Islet precursor cell (in vitro differentiated cells): ENCODE results near the gene NPAS3.

ENCODE experiments used
- DNase-seq: peaks from one replicate; pipeline ENCODE4 v3.0.0-alpha.2; 2018

Gene NPAS3

DNA sequence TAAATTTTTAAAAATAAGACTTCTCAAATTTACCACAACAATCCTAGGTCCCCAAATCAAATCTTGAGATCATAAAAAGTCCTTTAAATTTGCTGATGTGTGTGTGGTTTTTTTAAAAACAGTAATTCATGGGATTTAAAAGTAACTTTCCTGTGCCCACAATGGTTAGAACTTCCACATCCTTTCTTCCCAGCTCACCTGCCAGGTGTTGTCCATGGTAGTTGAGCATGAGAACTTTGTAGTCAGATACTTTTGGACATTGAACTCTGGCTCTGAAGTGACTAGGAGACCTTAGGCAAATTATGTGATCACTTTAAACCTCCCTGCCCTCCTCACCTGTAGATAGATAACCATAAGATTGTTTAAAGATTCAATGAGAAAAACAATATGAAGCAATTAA is 253.2 kb downstream of the NPAS3 start:
- DNase-seq = no peak

DNA sequence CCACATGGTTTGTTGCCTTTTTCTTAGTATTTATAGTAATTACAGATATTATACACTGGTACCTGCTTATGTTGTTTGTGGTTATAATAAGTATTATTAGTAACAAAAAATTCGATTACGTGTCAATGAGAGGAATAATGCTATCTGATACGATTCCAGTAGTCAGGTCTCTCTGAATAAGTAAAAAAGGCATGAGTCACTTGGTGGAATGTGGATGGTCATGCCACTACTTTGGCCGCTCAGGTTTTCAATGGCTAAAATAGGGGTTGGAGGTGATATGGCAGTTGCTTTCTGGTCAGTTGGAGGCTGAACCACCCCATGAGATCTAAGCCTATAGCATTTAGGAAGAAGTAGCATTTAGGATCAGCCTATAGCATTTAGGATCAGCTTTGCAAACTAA is 255.9 kb downstream of the NPAS3 start:
- no peak for DNase-seq

DNA sequence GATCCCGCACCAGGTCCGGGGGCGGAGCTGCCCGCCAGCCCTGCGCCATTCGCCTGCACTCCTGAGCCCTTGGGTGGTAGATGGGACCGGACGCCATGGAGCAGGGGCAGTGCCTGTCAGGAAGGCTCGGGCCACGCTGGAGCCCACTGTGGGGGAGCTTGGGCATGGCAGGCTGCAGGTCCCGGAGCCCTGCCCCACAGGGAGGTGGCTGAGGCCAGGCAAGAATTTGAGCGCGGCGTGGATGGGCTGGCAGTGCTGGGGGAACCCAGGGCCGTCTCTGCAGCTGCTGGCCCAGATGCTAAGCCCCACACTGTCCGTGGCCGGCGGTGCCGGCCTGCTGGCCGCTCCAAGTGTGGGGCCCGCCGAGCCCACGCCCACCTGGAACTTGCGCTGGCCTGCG is 260.0 kb downstream of the NPAS3 start:
- DNase-seq = no peak

DNA sequence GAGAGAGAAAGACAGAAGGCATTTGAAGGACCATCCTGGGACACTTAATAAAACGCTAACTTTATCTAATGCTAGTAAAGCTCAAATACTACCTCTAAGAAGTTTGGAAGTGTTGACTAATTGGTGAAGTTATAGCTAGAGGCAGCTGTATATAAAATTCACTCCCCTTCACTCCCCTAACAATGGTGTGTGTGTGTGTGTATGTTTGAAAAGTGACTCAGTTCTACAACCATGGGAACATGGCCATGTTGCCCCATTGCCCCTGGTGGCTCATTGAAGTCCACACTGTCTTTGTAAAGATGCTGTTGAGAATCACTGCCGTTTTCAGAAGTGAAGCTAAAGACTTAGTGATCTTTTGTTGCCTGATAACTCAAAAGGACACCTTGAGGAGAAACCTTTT is 262.4 kb downstream of the NPAS3 start:
- no peak for DNase-seq

DNA sequence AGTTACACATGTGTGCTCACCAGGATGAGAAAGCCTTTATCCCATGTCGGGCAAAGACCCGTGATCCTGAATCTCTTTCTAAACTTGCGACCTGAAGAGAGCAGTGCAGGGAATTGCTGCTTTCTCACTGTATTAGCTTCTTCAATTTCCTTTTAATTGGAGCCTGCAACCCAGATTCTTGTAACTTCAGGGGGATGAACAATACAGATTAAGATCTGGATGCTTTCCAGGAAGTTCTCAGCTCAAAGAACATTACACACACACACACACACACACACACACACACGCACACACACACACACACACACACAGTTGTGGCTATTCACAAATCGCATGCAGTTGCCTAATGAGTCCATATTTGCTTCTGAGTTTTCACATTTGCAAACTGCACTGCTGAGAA is 268.3 kb downstream of the NPAS3 start:
- DNase-seq = no peak

DNA sequence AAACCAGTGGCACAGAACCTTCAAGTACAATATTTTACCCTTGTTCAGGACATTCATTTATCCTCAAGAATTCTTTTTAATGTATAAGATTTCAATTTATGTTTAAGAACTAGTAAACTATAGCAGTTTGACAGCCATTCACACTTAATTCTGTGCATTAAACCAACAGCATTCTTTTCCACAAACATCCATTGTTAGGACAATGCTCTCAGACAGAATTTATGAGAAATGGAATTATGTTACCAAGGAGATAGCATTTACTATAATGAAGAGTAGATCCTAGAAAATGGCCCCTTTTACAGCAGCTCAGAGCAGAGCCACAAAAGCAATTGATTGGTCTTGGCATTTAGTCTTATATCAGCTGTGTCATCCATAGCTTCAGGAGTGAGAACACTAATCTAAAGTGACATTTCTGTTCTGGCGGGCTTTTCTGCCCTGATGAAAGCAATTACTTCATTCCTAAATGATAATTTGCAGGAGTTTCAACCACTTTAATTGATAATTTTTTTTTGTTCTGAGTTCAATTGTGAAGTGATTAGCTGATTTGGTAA is 268.9 kb downstream of the NPAS3 start:
- DNase-seq = no peak

DNA sequence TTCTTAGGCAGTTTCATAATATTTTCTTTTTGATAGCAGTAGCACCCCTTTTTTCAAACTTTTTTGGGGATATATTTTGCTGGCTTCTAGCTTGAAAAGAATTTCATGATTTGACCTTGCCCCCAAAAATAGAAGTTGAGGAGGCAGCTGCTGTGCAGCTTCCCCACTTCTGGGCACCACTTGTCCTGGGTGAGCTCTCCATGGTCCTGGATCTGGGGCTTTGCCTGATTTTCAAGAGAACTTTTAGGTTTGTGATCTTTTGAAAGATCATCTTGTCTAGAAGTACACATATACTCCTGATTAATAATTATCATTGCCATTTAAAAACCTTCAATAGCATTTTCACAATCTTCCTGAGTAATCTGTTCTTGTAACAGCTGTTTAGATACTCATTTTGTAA is 271.6 kb downstream of the NPAS3 start:
- DNase-seq = no peak

DNA sequence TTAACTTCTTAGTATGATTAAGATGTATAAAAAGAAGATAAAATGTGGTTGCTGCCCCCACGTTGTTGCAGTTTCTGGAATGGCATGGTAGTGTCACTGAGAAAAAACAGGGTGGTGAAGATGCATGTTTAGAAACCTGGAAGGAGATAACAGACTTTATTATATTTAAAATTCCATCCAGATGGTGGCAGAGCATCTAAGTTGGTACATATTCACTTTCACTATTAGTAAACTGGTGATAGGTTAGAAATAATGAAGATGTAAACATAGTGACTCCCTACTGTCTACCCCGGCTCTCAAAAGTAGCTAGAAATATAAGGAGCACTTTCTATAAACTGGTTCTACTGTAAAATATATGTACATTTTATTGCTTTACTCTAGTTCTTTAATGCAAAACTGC is 279.3 kb downstream of the NPAS3 start:
- DNase-seq = no peak

DNA sequence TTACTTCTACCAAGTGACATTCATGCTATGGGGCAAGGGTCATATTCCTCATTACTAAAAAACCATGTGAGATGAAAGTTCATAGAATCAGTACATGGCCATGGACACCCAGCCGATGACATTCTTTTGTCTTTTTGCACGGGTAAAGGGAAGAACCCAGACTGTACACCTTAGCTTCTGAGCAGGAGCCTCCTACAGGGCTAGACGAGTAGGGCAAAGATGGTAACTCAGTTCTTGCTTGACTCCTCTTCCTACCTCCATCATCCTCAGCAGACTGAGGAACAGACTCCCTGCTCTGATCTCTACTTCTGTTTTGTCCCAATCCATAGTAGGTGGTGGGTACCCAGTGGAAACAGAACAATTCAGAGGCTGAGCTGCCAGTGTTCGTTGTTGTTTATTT is 281.3 kb downstream of the NPAS3 start:
- no peak for DNase-seq

DNA sequence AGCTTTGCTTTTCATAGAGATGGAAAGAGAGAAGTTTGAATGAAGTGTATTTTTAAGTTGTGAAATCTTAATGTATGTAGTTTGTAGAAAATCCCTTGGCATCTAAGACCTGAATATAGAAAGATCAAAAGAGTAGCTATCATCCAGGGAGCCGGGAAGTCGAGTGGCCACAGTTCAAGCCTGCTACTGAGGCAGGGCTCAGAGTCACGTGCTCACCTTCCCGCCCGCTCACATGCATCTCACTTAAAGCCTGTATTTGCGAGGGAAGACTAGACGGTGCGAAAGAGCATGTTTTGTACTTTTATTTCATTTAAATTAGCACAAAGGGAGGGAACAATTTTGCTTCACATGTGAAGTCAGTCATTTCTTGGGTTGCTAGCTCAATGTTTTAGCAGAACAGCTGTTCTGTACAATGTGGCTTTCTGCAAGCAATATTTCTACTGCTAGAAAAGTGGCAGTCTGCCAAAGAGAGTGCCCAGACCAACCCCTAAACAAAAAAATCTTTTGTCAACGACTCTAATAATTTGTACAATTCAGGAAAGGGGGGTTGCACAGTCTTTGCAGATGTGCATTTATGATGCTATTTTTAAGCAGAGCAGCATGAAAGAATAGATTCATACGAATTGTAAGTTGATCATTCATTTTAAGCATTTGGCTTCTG is 290.7 kb downstream of the NPAS3 start:
- DNase-seq = no peak

DNA sequence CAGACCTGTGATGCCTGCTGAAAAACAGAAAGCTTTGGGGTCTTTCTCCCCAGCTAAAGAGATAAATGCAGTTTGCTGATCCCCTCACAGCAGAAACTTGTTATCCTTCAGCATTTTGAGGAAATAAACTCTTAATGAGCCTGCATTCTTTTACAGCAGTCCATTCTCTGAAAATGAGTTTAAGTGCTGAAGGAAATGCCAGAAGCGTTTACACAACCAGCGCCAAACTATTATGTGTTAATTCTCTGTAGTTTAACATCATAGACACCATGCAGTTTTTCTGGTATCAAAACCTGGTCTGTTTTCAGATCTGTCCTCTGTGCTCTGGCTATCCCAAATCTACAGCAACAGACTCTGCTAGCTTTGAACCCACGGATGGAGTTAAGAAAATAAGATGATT is 291.3 kb downstream of the NPAS3 start:
- DNase-seq = no peak

DNA sequence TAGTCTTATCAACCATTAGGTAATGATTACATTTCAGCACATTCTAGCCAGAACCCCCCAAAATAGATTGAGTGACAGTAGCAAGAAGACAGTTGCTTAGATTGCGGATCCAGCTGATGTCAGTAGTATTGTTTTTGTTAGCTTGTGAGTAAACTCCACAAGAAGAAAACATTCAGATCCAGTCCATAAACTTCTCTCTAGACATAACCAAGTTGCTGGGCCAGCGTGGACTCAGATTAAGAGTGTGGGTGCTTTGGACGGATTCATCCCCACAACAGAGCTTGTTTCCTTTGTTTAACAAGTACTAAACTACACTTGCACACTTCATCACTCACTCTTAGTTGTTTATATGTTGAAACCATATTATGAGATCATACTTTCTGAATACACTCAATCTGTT is 293.4 kb downstream of the NPAS3 start:
- no peak for DNase-seq

DNA sequence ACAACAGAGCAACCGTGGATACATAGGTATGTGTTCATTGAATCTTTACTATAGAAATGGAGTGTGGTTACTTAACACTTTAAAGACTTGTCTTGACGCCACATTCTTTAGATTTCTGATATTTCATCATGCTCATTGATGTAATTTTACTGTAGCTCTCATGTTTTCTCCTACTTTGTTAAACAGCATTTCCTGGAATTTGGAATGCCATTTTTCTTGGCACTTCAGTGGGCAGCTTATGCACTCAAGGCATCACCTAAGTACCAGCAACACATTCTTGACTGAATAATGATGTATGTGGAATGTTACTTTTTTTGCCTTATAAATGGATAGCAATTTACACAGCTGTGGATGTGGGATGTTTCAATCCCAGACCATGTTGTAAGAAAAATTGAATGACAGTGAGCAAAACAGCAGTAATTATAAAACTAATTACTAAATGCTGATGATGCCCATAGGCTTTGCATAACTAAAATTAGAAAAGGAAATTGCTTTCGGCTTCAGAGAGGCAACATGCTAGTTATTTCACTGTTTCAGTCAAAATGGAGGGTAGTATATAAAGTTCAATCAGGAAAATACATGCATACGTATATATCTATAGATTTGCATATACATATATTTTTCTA is 298.5 kb downstream of the NPAS3 start:
- no peak for DNase-seq

DNA sequence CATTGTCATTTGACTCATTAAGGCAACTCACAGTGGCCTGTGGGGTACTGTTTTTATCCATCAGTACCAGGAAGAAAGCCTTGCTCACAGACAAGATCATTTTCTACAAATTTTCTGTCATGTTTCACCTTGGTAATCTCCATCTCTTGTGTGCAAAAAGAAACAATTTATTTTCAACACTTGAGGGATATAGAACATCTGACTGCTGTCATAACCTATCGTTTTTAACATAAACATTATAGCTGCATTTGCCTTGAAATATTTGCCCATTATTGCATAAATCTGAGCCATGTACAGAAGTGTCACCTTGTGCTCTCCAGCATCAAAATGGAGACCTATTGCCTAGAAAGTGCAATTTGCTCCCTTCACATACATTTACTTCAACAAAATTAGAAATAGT is 300.8 kb downstream of the NPAS3 start:
- DNase-seq = no peak

DNA sequence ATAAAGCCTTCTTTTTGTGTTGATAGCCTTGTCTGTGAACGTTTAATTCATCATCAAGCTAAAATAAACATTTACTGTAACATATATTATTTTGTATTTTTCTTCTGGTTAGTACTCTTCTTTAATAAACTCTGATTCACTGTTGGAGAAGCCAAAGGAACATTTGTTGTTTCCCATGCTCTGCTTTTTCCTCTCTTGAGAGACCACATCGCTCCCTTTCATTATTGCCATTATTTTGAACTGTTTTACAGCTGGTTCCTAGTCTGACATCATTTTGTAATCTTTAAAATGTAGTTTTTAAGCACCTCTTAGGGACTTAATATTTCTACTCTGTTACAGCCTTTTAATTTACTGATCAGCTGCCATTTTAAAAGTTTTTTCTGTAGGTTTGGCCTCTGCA is 301.8 kb downstream of the NPAS3 start:
- no peak for DNase-seq

DNA sequence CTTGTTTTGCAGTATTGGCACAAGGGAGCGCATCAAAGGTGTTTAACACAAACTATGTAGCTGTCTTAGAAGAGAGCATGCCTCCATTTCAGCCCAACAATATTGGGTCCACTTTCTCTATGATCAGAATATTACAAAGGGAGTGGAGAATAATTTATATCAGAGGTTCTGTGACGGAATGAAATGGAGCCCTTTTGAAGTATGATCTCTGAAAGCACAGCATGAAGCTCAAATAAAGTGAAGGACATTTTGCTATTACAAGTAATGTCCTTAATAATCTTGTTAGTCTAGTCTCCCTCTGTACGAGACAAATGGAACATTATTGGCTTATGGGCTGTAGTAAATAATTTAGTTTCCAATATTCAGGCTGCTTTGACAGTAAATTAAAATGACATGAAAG is 302.7 kb downstream of the NPAS3 start:
- DNase-seq = no peak

DNA sequence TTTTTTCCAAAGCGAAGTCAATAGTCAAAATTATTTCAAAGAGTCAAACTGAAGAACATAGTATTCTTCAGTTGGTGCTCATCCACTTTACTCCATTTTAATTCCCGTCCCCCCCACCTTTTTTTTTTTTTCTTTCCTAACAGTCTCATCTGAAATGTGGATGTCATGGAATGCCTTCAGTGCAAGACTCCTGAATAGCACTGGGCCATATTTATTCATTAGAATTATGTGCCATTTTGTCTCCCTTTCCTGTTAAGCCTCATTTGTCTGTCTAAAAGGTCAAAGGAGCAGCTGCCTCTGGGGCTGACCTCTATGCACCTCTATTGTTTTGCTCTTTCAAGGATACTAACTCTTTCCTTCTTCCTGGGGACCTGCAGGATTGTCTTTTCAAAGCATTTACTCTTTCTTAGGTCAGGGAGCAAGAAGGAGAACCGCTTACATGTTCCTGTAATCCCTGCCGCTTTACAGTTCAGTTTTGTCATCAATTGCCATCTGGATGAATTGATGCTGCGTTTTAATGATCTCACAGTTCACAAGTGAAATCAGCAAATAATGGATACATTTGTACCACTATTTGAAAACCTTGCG is 310.6 kb downstream of the NPAS3 start:
- no peak for DNase-seq

DNA sequence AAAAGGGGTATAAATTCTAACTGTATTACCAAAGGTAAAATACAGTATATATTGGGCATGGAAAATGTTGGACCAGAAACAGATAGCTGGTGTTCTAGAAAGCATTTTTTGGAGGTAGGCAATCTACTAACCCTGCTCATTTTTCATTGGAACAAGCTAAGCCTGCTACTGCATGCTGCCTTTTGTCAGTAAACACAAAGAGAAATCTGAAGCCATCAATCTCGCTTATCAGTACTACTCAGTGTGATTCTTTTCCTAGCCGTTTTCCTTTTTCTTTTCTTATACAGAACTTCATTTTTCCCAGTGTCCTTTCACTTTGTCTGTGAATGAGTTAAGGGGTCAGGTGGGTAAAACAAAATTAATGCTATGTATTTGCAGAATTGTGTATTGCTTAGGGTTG is 312.3 kb downstream of the NPAS3 start:
- no peak for DNase-seq

DNA sequence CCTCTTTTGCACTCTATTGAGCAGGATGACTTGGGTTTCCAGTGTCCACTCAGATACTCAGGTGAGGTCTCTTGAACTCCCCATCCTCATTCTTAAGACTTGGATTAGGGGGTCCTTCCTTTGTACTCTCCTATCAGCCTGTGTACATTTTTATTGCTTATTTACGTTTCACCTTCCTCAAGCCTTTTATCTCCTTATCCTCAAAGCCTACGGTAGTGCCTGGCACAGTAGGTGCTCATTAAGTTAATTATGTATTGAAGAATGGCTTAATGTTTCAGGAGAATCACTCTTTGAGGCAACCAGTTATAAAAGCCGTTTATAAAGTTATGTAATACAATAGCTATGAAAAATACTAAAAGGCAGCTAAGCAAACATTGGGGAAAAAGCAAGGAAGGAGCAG is 315.7 kb downstream of the NPAS3 start:
- DNase-seq = no peak

DNA sequence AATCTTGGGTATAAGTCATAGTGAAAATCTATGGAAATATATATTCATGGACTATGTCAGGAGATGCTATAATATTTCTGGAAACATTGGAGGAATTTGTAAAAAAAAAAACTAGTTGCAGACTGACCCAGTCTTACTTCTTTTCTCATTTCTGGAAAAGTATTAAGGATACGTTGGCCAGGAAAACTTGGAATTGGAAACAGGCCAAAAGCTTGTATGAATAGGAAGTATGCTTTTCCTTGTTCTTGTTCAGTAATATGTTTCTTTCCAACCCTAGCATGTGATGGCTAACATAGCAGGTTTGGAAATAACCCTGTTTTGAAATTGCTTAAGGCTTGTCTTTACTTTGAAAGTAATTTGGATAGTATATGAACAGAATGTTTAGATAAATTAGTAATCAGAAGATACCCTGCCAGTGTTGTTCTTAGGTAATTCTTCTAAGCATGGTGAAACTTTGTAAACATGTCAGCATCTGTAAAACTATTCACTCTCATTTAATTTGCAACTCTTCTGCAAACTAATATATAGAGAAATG is 316.2 kb downstream of the NPAS3 start:
- DNase-seq = no peak

DNA sequence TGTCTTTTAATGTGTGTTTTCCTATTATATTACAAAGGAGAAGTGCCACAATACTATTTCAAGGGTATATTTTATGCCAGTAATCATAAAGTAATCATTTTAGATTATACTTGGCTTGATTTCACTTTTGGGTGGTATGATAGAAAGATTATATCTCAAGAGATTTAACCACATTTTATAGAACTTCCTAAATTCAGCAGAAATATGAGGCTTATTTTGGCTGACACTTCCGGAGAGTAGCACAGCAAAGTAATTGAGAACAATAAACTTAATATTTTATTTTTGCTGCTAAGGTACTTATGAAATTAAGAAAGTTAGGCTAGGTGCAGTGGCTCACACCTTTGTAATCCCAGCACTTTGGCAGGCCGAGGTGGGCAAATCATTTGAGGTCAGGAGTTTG is 319.1 kb downstream of the NPAS3 start:
- no peak for DNase-seq

DNA sequence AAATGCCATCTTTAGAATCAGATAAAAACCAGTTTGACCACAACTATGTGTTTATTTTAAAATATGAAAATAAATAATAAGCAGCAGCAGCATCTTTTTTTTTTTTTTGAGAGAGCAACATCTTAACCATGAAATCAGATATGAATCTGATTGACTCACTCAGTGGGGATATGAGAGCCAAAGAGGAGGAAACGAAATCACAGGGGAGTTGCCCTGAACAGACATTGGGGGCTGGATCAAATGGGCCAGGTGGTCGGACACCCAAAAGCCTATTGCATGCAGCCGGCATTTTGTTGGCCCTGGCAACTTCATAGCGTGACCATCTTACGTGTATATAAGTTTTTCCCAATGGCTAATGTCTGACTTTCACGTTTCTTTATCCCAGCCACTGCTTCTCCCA is 321.1 kb downstream of the NPAS3 start:
- no peak for DNase-seq

DNA sequence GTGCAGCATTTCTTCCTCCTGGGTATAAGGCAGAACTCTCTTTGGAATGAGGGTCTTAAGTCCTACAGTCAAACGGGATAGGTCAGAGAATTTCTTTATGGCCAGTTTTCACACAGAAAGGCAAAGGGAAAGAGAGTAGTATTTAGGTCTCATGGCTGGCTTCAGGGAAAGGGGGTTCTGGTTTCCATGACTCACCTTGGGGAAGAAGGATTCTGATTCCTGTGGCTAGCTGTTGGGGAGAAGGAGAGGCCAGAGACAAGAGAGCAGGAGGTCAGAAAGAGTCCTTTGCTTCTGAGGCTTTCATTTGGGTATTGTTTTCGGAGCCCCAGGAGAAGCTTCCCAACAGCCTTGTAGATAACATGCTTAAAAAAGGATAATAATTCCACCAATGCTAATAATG is 332.5 kb downstream of the NPAS3 start:
- DNase-seq = peak; percentile 52

DNA sequence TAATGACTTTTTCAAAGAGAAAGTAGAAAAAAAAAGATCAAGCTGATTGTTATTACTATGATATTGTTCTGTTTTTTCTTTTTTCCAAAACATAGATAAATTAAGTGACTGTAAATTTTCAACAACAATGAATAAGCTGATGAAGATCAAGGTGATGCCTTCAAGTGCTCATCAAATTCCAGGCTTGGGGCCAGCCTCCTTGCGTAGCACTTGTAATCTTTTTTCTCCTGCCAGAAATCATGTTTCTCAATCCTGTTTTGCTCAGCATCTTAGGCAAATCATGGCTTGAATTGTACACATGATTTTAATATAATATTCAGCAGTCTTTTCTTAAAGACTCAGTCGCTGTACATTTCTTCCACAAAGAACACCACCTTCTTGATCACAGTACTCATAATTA is 333.2 kb downstream of the NPAS3 start:
- no peak for DNase-seq
